Dermis lymphatic vessel endothelial cell (primary cell): Measurements from ENCODE around the gene OPN4. TPM values are rescaled to one million over a fixed set of nuclear protein-coding genes. Genes with fewer than 3 reads are reported as not detected.

Experiments
- total RNA-seq: library from RNA; depleted of rRNA; stranded (reverse); fragments of >200 nt; gene quantifications from 2 replicates; pipeline ENCODE4 v1.2.1, GENCODE V29; 2014

Gene OPN4, protein sequence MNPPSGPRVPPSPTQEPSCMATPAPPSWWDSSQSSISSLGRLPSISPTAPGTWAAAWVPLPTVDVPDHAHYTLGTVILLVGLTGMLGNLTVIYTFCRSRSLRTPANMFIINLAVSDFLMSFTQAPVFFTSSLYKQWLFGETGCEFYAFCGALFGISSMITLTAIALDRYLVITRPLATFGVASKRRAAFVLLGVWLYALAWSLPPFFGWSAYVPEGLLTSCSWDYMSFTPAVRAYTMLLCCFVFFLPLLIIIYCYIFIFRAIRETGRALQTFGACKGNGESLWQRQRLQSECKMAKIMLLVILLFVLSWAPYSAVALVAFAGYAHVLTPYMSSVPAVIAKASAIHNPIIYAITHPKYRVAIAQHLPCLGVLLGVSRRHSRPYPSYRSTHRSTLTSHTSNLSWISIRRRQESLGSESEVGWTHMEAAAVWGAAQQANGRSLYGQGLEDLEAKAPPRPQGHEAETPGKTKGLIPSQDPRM
- not detected in 2 replicates for total RNA-seq

DNA sequence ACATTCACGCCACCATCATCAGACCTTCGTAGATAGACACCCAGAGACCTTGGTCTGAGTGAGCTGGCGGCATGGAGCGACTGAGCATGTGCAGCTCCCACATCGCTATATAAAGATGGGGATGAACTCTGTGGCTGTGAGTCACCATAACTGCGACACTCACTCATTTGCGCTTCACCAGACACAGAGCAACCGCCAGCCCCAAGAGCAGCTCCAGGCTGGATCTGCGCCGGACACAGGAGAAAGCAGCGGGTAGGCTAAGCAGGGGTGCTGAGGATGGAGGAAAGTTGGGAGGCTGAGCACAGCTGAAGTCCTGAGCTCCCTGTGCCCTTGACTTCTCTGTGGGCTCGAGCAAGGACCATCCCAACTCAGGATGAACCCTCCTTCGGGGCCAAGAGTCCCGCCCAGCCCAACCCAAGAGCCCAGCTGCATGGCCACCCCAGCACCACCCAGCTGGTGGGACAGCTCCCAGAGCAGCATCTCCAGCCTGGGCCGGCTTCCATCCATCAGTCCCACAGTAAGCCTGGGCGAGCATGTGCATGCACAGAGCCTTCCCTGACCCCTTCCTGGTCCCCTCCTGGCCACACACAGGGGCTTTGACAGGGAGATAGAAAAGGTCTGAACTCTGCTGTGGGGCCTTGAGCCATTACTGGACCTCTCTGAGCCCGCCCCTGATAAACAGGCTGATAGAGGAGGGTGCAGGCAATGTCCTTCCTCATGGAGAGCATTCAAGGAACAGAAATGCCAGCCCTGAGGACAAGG, at the start of gene OPN4:
Gene OPN4 (plus strand): TSS at position 137 of the 762 bp plus-strand sequence. CDS start 237 bp downstream, at position 374.

GRCh38 chr10:86668297-86669165, 14.2 kb downstream of the OPN4 start, which contains the start of gene LDB3:
TSS of gene LDB3 (plus strand) at chr10:86668511. CDS start at chr10:86668692, 181 bp downstream.

Other genes starting within 250 kb of the OPN4 start
- gene WAPL, start 132.8 kb upstream of the OPN4 start, total RNA-seq, result 41.9 and 54.2 TPM in 2 replicates
- not detected in 2 replicates for gene LDB3, start 14.0 kb downstream of the OPN4 start, total RNA-seq
- 0.34 and 0.98 TPM in 2 replicates for gene BMPR1A, start 102.1 kb downstream of the OPN4 start, total RNA-seq